Panc1 (cell line): Measurements from ENCODE around the gene SLC27A2. TPM values are rescaled to one million over a fixed set of nuclear protein-coding genes. Genes with fewer than 3 reads are reported as not detected.

Experiments used
- ATAC-seq: fragments of 200-7000 bp; cut with Tn5 transposase; 2 replicates; pipeline ENCODE4 v1.9.1; 2020; ENCODE audit warnings: mild to moderate bottlenecking, moderate library complexity
- BruUV-seq: library from RNA; stranded (reverse); fragments of 400-500 nt; replicated peaks from 2 replicates; lab custom pipeline; 2021; lab: Mats Ljungman, UMichigan
- CTCF ChIA-PET: fragments of 300-600 bp; sonication (Branson Sonifier 250); formaldehyde crosslinking; loops from one replicate; lab custom pipeline; 2022; ENCODE audit warnings: antibody characterized with exemption; lab: Charles Lee
- POLR2A ChIA-PET: fragments of 300-600 bp; sonication (Branson Sonifier 250); formaldehyde crosslinking; loops from one replicate; lab custom pipeline; 2022; ENCODE audit warnings: antibody characterized with exemption; lab: Charles Lee
- DNase-seq: peaks from one replicate; pipeline ENCODE4 v3.0.0-alpha.2; 2010; ENCODE audit warnings: low read depth, low spot score
- H3K27ac ChIP-seq: 2 replicates; pipeline ENCODE4 v1.5.1; 2011; ENCODE audit warnings: mild to moderate bottlenecking, low read length, inconsistent platforms
- H3K27me3 ChIP-seq: fragments of 200-500 bp; sonication (Bioruptor generic); 2 replicates; pipeline ENCODE4 v1.6.0; 2014; ENCODE audit warnings: low read length, inconsistent platforms; ENCODE audit not compliant: control insufficient read depth, insufficient read depth
- H3K36me3 ChIP-seq: fragments of 200-500 bp; sonication (Bioruptor generic); 2 replicates; pipeline ENCODE4 v1.5.1; 2014; ENCODE audit warnings: inconsistent platforms, mild to moderate bottlenecking, low read length, moderate library complexity; ENCODE audit not compliant: control insufficient read depth, insufficient read depth
- H3K4me1 ChIP-seq: 2 replicates; pipeline ENCODE4 v1.5.1; 2011; ENCODE audit warnings: inconsistent platforms, mild to moderate bottlenecking, low read length, moderate library complexity; ENCODE audit not compliant: control insufficient read depth, insufficient read depth
- H3K4me3 ChIP-seq, 2 experiments: 2 replicates each; pipeline ENCODE4 v1.5.1; 2011 to 2012; ENCODE audit warnings: low read depth in 2 of 2, low read length in 2 of 2, mild to moderate bottlenecking in 2 of 2, inconsistent platforms in 1 of 2, moderate library complexity in 1 of 2
- H3K9me3 ChIP-seq: fragments of 200-500 bp; sonication (Bioruptor generic); 2 replicates; pipeline ENCODE4 v1.5.1; 2014; ENCODE audit warnings: low read depth, mild to moderate bottlenecking, inconsistent platforms, low read length, moderate library complexity; ENCODE audit not compliant: control insufficient read depth, insufficient read depth
- POLR2AphosphoS5 ChIP-seq: IDR thresholded peaks from 2 replicates; pipeline ENCODE4 v1.6.1; 2012; ENCODE audit warnings: mild to moderate bottlenecking, low read depth, low read length, moderate library complexity
- SIN3A ChIP-seq: IDR thresholded peaks from 2 replicates; pipeline ENCODE4 v1.6.1; 2012; ENCODE audit warnings: low read depth, mild to moderate bottlenecking, low read length, moderate library complexity, borderline replicate concordance; ENCODE audit not compliant: insufficient read depth
- TCF7L2 ChIP-seq: IDR thresholded peaks from 2 replicates; pipeline ENCODE4 v1.6.1; 2011; ENCODE audit warnings: mild to moderate bottlenecking, low read depth, low read length, inconsistent platforms
- in situ Hi-C: cut with HindIII; loops from 2 replicates; pipeline ENCODE4 v1.10.0; 2016; ENCODE audit warnings: low sequenced_read_pairs, low pct_unique_long_range_greater_than_20kb
- intact Hi-C: fragments of 100-400 bp; cut with micrococcal nuclease; formaldehyde crosslinking; loops from one replicate; pipeline ENCODE4 v1.10.0; 2022; ENCODE audit not compliant: unreplicated experiment
- total RNA-seq: library from RNA; stranded (reverse); gene quantifications from one replicate; pipeline ENCODE4 v1.2.1, GENCODE V29; 2021; ENCODE audit not compliant: unreplicated experiment
- TF ChIP-seq, protein P1 (sequence below): fragments of 450-650 bp; IDR thresholded peaks from 2 replicates; pipeline ENCODE4 v1.5.1; 2017; ENCODE audit warnings: mild to moderate bottlenecking
- TF ChIP-seq, protein P2 (sequence below), 2 experiments: IDR thresholded peaks; 2 replicates each; pipeline ENCODE4 v1.6.1; 2011 to 2012; ENCODE audit warnings: low read depth in 2 of 2, control low read depth in 1 of 2, low read length in 1 of 2, mild to moderate bottlenecking in 1 of 2, moderate library complexity in 1 of 2; ENCODE audit not compliant: insufficient read depth in 1 of 2

The SLC27A2 gene
- total RNA-seq, 1 experiment from 2014 or later, result 0.18 TPM

DNA sequence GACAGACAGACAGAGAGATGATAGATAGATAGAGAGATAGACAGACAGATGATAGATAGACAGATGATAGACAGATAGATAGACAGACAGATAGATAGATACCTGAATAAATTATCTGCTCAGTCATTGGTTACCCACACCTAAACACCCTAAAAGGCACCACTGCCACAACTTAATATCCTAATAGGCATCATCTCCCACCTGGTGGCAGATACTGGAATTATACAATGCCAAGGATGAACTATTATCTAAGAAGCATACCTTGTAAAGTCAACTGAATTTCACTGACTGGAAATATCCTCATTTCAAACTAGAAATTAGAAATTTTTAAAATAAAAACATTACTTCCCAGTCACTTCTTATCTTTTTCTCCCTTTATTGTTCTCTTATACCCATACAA lies 43.6 kb upstream of the SLC27A2 start:
- POLR2A ChIA-PET, result no interaction called here
- DNase-seq, result no peak
- Histone ChIP-seq H3K4me1 (no peaks in the 10 kb centered on the region), H3K9me3 (no peaks in the 10 kb centered on the region), H3K4me3 (no peak overlapping the region), H3K27me3 (no peaks in the 10 kb centered on the region; the same call in 1 of the 2 replicates), H3K27ac (no peak overlapping the region), H3K36me3 (no peaks in the 10 kb centered on the region)
- no TSS peak for BruUV-seq
- CTCF ChIA-PET, result no interaction called here
- ATAC-seq, result no peak
- in situ Hi-C loops (no loop called here), intact Hi-C loops (no loop called here)
- TF ChIP-seq, protein P1, sequence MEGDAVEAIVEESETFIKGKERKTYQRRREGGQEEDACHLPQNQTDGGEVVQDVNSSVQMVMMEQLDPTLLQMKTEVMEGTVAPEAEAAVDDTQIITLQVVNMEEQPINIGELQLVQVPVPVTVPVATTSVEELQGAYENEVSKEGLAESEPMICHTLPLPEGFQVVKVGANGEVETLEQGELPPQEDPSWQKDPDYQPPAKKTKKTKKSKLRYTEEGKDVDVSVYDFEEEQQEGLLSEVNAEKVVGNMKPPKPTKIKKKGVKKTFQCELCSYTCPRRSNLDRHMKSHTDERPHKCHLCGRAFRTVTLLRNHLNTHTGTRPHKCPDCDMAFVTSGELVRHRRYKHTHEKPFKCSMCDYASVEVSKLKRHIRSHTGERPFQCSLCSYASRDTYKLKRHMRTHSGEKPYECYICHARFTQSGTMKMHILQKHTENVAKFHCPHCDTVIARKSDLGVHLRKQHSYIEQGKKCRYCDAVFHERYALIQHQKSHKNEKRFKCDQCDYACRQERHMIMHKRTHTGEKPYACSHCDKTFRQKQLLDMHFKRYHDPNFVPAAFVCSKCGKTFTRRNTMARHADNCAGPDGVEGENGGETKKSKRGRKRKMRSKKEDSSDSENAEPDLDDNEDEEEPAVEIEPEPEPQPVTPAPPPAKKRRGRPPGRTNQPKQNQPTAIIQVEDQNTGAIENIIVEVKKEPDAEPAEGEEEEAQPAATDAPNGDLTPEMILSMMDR, result no peak; the same call in 1 of the 2 replicates
- no peak for TF ChIP-seq TCF7L2
- TF ChIP-seq, protein P2, sequence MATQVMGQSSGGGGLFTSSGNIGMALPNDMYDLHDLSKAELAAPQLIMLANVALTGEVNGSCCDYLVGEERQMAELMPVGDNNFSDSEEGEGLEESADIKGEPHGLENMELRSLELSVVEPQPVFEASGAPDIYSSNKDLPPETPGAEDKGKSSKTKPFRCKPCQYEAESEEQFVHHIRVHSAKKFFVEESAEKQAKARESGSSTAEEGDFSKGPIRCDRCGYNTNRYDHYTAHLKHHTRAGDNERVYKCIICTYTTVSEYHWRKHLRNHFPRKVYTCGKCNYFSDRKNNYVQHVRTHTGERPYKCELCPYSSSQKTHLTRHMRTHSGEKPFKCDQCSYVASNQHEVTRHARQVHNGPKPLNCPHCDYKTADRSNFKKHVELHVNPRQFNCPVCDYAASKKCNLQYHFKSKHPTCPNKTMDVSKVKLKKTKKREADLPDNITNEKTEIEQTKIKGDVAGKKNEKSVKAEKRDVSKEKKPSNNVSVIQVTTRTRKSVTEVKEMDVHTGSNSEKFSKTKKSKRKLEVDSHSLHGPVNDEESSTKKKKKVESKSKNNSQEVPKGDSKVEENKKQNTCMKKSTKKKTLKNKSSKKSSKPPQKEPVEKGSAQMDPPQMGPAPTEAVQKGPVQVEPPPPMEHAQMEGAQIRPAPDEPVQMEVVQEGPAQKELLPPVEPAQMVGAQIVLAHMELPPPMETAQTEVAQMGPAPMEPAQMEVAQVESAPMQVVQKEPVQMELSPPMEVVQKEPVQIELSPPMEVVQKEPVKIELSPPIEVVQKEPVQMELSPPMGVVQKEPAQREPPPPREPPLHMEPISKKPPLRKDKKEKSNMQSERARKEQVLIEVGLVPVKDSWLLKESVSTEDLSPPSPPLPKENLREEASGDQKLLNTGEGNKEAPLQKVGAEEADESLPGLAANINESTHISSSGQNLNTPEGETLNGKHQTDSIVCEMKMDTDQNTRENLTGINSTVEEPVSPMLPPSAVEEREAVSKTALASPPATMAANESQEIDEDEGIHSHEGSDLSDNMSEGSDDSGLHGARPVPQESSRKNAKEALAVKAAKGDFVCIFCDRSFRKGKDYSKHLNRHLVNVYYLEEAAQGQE (IDR thresholded peaks at IDR 0.05; ENCODE audit: insufficient read depth in 1 of 2, low read depth in 2 of 2, low read length in 1 of 2), result no peak
- no peak for TF ChIP-seq POLR2AphosphoS5
- no peak for TF ChIP-seq SIN3A

DNA sequence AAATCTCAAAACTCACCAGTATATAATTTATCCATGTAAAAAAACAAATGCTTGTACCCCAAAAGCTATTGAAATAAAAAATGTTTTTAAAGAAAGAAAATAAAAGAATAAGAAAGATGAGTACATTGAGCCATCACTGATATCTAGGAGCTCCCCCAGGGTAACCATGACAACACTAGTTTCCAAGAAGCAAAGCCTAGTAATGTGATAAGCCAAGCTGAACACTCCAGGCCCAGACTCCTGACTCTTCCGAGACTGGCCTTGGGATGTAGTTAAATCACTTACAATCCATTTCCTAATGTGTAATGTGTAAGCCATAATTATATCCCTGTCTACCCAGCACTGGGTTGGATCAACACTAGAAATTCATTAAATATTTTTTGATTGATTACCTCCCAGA lies 41.9 kb upstream of the SLC27A2 start:
- in situ Hi-C loops, result no loop called here
- H3K36me3 ChIP-seq, result no peaks in the 10 kb centered on the region
- ChIA-PET CTCF (no interaction called here), POLR2A (no interaction called here)
- no peak overlapping the region for H3K4me3 ChIP-seq
- intact Hi-C loops, result loop anchor here (10.0 kb wide), 1 partner anchor 905 kb away; no protein-coding TSS in a partner anchor
- H3K4me1 ChIP-seq, result no peaks in the 10 kb centered on the region
- no TSS peak for BruUV-seq
- DNase-seq, result no peak
- TF ChIP-seq, protein P1, result no peak
- TF ChIP-seq POLR2AphosphoS5, result no peak
- TF ChIP-seq, protein P2 (IDR thresholded peaks at IDR 0.05; ENCODE audit: insufficient read depth in 1 of 2, low read depth in 2 of 2, low read length in 1 of 2), result no peak
- TF ChIP-seq SIN3A, result no peak
- TF ChIP-seq TCF7L2, result no peak
- no peak for ATAC-seq
- H3K9me3 ChIP-seq, result no peaks in the 10 kb centered on the region
- no peaks in the 10 kb centered on the region for H3K27me3 ChIP-seq
- no peak overlapping the region for H3K27ac ChIP-seq
